ENCODE results near the gene FCHSD2.

DNA sequence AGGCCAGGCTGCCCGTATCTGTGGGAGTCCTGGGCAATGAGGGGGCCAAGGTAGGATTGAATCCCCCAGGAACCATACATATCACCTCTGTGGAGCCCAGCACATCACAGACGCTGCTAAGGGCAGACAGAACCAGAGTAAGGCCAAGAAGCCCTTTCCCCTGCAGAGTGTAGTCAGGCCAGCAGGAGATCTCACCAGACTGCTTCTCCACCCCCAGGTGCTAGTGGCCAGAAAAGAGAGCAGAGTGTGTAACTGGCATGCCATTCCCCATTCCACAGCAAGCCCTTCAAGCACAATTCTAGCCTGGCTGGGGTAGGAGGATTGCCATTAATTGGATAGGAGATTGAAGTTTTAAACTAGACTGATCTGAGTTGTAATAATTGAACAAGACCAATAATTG lies 28.0 kb upstream of the FCHSD2 start:
- no peak for TF ChIP-seq POLR2A (IDR thresholded peaks at IDR 0.05)
- TF ChIP-seq, protein P1, sequence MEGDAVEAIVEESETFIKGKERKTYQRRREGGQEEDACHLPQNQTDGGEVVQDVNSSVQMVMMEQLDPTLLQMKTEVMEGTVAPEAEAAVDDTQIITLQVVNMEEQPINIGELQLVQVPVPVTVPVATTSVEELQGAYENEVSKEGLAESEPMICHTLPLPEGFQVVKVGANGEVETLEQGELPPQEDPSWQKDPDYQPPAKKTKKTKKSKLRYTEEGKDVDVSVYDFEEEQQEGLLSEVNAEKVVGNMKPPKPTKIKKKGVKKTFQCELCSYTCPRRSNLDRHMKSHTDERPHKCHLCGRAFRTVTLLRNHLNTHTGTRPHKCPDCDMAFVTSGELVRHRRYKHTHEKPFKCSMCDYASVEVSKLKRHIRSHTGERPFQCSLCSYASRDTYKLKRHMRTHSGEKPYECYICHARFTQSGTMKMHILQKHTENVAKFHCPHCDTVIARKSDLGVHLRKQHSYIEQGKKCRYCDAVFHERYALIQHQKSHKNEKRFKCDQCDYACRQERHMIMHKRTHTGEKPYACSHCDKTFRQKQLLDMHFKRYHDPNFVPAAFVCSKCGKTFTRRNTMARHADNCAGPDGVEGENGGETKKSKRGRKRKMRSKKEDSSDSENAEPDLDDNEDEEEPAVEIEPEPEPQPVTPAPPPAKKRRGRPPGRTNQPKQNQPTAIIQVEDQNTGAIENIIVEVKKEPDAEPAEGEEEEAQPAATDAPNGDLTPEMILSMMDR (IDR thresholded peaks at IDR 0.05), result no peak
